SKM-1 treated with dmso at 0.1 percent for 144 hours (cell line): Measurements from ENCODE around the gene KIF22.

Experiments
- DNase-seq: peaks from one replicate; lab custom pipeline; 2025; ENCODE audit not compliant: unreplicated experiment; lab: John Stamatoyannopoulos, UW

The KIF22 gene

GRCh38 chr16:29834079-29834478 is 43.5 kb downstream of the KIF22 start:
- no peak for DNase-seq

- DNase-seq, result no peak
Observed at GRCh38 chr16:29835926-29836325, 45.4 kb downstream of the KIF22 start.

- no peak for DNase-seq
Observed at GRCh38 chr16:29836623-29837022, 46.1 kb downstream of the KIF22 start.

GRCh38 chr16:29837841-29838240 is 47.3 kb downstream of the KIF22 start:
- DNase-seq, result no peak

- DNase-seq, result no peak
Observed at GRCh38 chr16:29839822-29840221, 49.3 kb downstream of the KIF22 start.

- no peak for DNase-seq
Observed at GRCh38 chr16:29840240-29840639, 49.7 kb downstream of the KIF22 start.

GRCh38 chr16:29841631-29842030 is 51.1 kb downstream of the KIF22 start:
- no peak for DNase-seq

- no peak for DNase-seq
Observed at GRCh38 chr16:29842732-29843346, 52.3 kb downstream of the KIF22 start.

- no peak for DNase-seq
Observed at GRCh38 chr16:29843931-29844330, 53.4 kb downstream of the KIF22 start.

- DNase-seq, result no peak
Observed at GRCh38 chr16:29844575-29845331, 54.2 kb downstream of the KIF22 start.

- DNase-seq, result no peak
Observed at GRCh38 chr16:29845656-29846055, 55.1 kb downstream of the KIF22 start.

- DNase-seq, result peak; percentile 66
Observed at GRCh38 chr16:29848420-29849297, 58.1 kb downstream of the KIF22 start.

- no peak for DNase-seq
Observed at GRCh38 chr16:29849505-29849904, 59.0 kb downstream of the KIF22 start.

GRCh38 chr16:29850998-29851397 is 60.4 kb downstream of the KIF22 start:
- DNase-seq, result no peak

GRCh38 chr16:29852654-29853053 is 62.1 kb downstream of the KIF22 start:
- no peak for DNase-seq

- no peak for DNase-seq
Observed at GRCh38 chr16:29854520-29855100, 64.1 kb downstream of the KIF22 start.
